Measurements from ENCODE around the gene ARHGAP6. TPM values are rescaled to one million over a fixed set of nuclear protein-coding genes. Genes with fewer than 3 reads are reported as not detected.

Gene ARHGAP6
- total RNA-seq, 1 experiment from 2014 or later: 0.50 TPM

DNA sequence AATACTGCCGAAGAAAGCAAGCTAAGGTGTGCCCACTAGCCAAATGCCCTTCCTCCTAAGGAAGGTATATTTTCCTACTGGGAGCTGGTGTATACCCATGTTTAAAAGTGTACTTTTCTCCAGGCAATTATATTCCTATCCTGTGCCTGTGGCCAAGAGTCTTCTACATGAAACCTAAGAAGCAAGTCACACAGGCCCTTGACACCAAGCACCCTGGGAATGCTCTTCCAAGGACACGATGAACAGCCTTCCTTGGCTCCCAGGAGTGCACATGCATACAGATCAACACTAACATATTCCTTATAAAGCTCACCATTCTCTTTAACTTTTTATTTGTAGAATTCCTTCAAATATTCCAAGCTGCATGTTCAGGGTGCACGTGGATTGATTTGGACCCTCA, 17.3 kb upstream of the ARHGAP6 start:
- POLR2A ChIA-PET: no interaction called here

DNA sequence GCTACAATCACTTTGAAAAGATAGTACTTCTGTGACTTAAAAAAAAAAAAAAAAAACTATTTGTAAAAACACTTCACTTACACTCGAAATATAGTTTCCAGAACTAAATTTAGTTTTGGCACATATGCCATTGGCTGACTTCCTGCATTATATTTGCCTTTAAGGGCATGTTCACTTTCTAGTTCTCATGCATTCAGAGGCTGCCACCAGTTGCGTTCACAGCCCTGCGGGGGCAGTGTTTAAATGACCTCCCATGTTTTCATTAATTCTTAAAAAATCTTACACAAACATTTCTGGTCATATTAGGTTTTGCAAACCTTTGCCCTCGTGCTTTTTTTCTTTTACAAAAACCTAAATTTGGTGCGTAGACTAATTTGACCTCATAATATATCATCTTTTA, 12.4 kb upstream of the ARHGAP6 start:
- no TSS peak for BruUV-seq (replicated peaks)
- TF ChIP-seq, protein P1, sequence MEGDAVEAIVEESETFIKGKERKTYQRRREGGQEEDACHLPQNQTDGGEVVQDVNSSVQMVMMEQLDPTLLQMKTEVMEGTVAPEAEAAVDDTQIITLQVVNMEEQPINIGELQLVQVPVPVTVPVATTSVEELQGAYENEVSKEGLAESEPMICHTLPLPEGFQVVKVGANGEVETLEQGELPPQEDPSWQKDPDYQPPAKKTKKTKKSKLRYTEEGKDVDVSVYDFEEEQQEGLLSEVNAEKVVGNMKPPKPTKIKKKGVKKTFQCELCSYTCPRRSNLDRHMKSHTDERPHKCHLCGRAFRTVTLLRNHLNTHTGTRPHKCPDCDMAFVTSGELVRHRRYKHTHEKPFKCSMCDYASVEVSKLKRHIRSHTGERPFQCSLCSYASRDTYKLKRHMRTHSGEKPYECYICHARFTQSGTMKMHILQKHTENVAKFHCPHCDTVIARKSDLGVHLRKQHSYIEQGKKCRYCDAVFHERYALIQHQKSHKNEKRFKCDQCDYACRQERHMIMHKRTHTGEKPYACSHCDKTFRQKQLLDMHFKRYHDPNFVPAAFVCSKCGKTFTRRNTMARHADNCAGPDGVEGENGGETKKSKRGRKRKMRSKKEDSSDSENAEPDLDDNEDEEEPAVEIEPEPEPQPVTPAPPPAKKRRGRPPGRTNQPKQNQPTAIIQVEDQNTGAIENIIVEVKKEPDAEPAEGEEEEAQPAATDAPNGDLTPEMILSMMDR (IDR thresholded peaks at IDR 0.05; ENCODE audit: insufficient read depth in 1 of 2, low read depth in 1 of 2, low read length in 1 of 2, severe bottlenecking in 1 of 2, unreplicated experiment in 1 of 2): peak in 1 of 2 experiments; percentile 29
- H3K27ac Mint-ChIP-seq (ENCODE audit: unreplicated experiment): no peak overlapping the region
- no peak for DNase-seq
- POLR2A ChIA-PET: no interaction called here
- Histone ChIP-seq H3K36me3 (ENCODE audit: control insufficient read depth, insufficient read depth, low read length) (no peaks in the 10 kb centered on the region), H3K27me3 (replicated peaks; ENCODE audit: control insufficient read depth, insufficient read depth, low read length) (no peaks in the 10 kb centered on the region), H3K4me3 (ENCODE audit: low read depth, low read length) (no peak overlapping the region), H3K4me1 (no peaks in the 10 kb centered on the region), H3K9me3 (no peaks in the 10 kb centered on the region)
- no peak overlapping the region for H3K4me3 Mint-ChIP-seq (ENCODE audit: unreplicated experiment)
- CTCF ChIA-PET: no interaction called here
- H3K27me3 Mint-ChIP-seq (ENCODE audit: insufficient read depth, unreplicated experiment): peaks cover 4% of the 10 kb centered on the region
- intact Hi-C loops (cut with micrococcal nuclease; ENCODE audit: unreplicated experiment): no loop called here
- no peaks in the 10 kb centered on the region for H3K9me3 Mint-ChIP-seq (ENCODE audit: unreplicated experiment)
- H3K36me3 Mint-ChIP-seq (ENCODE audit: insufficient read depth, unreplicated experiment): no peaks in the 10 kb centered on the region
- no peaks in the 10 kb centered on the region for H3K4me1 Mint-ChIP-seq (ENCODE audit: low read depth, unreplicated experiment)

More for the DNA sequence above, 17.3 kb upstream of the ARHGAP6 start:
- Histone ChIP-seq H3K27me3 (replicated peaks; ENCODE audit: control insufficient read depth, insufficient read depth, low read length) (no peaks in the 10 kb centered on the region), H3K4me1 (no peaks in the 10 kb centered on the region), H3K9me3 (no peaks in the 10 kb centered on the region), H3K36me3 (ENCODE audit: control insufficient read depth, insufficient read depth, low read length) (no peaks in the 10 kb centered on the region), H3K4me3 (ENCODE audit: low read depth, low read length) (no peak overlapping the region)
- TF ChIP-seq, protein P1 (IDR thresholded peaks at IDR 0.05; ENCODE audit: insufficient read depth in 1 of 2, low read depth in 1 of 2, low read length in 1 of 2, severe bottlenecking in 1 of 2, unreplicated experiment in 1 of 2): no peak
- Mint-ChIP-seq H3K36me3 (ENCODE audit: insufficient read depth, unreplicated experiment) (no peaks in the 10 kb centered on the region), H3K4me1 (ENCODE audit: low read depth, unreplicated experiment) (no peaks in the 10 kb centered on the region), H3K27me3 (ENCODE audit: insufficient read depth, unreplicated experiment) (peaks cover 4% of the 10 kb centered on the region), H3K9me3 (ENCODE audit: unreplicated experiment) (no peaks in the 10 kb centered on the region), H3K4me3 (ENCODE audit: unreplicated experiment) (no peak overlapping the region), H3K27ac (ENCODE audit: unreplicated experiment) (no peak overlapping the region)
- no peak for DNase-seq
- intact Hi-C loops (cut with micrococcal nuclease; ENCODE audit: unreplicated experiment): no loop called here
- no TSS peak for BruUV-seq (replicated peaks)
- CTCF ChIA-PET: no interaction called here

DNA sequence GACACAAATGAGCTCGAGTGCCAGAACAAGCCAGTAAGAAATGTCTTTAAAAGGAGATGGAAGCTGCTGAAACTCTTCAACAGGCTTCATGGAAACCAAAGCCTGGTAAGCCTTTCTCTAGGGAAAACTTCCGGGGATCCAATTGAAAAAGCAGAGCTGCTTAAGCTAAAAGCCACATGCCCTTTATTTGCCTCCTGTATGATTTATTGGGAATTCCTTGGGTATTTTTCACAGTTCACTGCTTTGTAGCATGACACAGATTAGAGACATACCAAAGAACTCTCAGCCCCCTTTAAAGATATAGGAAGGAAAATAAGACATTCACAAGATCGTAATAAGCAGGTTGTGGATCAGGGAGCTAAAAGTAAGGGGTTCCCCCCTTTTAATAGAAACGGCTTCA, 6.5 kb upstream of the ARHGAP6 start:
- H3K4me1 Mint-ChIP-seq (ENCODE audit: low read depth, unreplicated experiment): no peaks in the 10 kb centered on the region
- peaks cover 7% of the 10 kb centered on the region for H3K27me3 Mint-ChIP-seq (ENCODE audit: insufficient read depth, unreplicated experiment)
- H3K4me3 ChIP-seq (ENCODE audit: low read depth, low read length): no peak overlapping the region
- no peak overlapping the region for H3K4me3 Mint-ChIP-seq (ENCODE audit: unreplicated experiment)
- POLR2A ChIA-PET: no interaction called here
- H3K9me3 ChIP-seq: no peaks in the 10 kb centered on the region
- TF ChIP-seq, protein P1 (IDR thresholded peaks at IDR 0.05; ENCODE audit: insufficient read depth in 1 of 2, low read depth in 1 of 2, low read length in 1 of 2, severe bottlenecking in 1 of 2, unreplicated experiment in 1 of 2): no peak
- CTCF ChIA-PET: no interaction called here
- no peaks in the 10 kb centered on the region for H3K36me3 ChIP-seq (ENCODE audit: control insufficient read depth, insufficient read depth, low read length)
- no peak overlapping the region for H3K27ac Mint-ChIP-seq (ENCODE audit: unreplicated experiment)
- intact Hi-C loops (cut with micrococcal nuclease; ENCODE audit: unreplicated experiment): no loop called here
- no peaks in the 10 kb centered on the region for H3K36me3 Mint-ChIP-seq (ENCODE audit: insufficient read depth, unreplicated experiment)
- BruUV-seq (replicated peaks): no TSS peak
- no peaks in the 10 kb centered on the region for H3K27me3 ChIP-seq (replicated peaks; ENCODE audit: control insufficient read depth, insufficient read depth, low read length)
- H3K4me1 ChIP-seq: no peaks in the 10 kb centered on the region
- no peak for DNase-seq
- no peaks in the 10 kb centered on the region for H3K9me3 Mint-ChIP-seq (ENCODE audit: unreplicated experiment)
